Colonic mucosa (tissue), 4 donors: ENCODE results near the gene CALM1. TPM values are rescaled to one million over a fixed set of nuclear protein-coding genes. Genes with fewer than 3 reads are reported as not detected.

Source experiments
- DNase-seq: peaks from one replicate; pipeline ENCODE4 v3.0.0-alpha.2; 2020
- H3K27ac ChIP-seq: fragments of 200-600 bp; one replicate; pipeline ENCODE4 v1.8.0; 2021
- H3K27me3 ChIP-seq: fragments of 200-600 bp; one replicate; pipeline ENCODE4 v1.8.0; 2021
- H3K36me3 ChIP-seq: fragments of 200-600 bp; one replicate; pipeline ENCODE4 v1.8.0; 2021
- H3K4me1 ChIP-seq: fragments of 200-600 bp; one replicate; pipeline ENCODE4 v1.8.0; 2021; ENCODE audit warnings: mild to moderate bottlenecking
- H3K4me3 ChIP-seq: fragments of 200-600 bp; one replicate; pipeline ENCODE4 v1.8.0; 2021
- H3K9ac ChIP-seq, 2 donors: one replicate each; pipeline ENCODE4 v1.7.0; 2013; ENCODE audit warnings: control low read depth in 2 of 2, low read depth in 2 of 2, low read length in 2 of 2
- H3K9me3 ChIP-seq: fragments of 200-600 bp; one replicate; pipeline ENCODE4 v1.8.0; 2021
- CTCF ChIP-seq: fragments of 200-600 bp; IDR thresholded peaks from one replicate; pipeline ENCODE4 v1.8.0; 2022; ENCODE audit warnings: antibody characterized with exemption, mild to moderate bottlenecking
- intact Hi-C: fragments of 100-400 bp; cut with DNase I; formaldehyde crosslinking; loops from one replicate; pipeline ENCODE4 v1.14.1; 2022
- total RNA-seq, 2 donors: library from RNA; stranded (reverse); fragmentation: NEBNext Ultra II Directional in 1 of 2; extraction: Animal tissue kit (Norgen Biotek cat#: 25700) in 1 of 2; gene quantifications; one replicate each; pipeline ENCODE4 v1.2.1, GENCODE V29; 2021
- donor health status: healthy.
- donor health status: DM: no; HTN: no; CAD: no.
- donor health status: DM: no; HTN: no; CAD: no.

The CALM1 gene
- total RNA-seq, 2 donors from 2014 or later: 676 to 714 TPM

- no peak for TF ChIP-seq CTCF
- Histone ChIP-seq H3K4me1 (no peaks in the 10 kb centered on the region), H3K9me3 (no peaks in the 10 kb centered on the region), H3K27me3 (no peaks in the 10 kb centered on the region), H3K27ac (no peak overlapping the region), H3K4me3 (no peak overlapping the region), H3K36me3 (no peaks in the 10 kb centered on the region), H3K9ac (no peak overlapping the region)
- intact Hi-C loops: no loop called here
- DNase-seq: no peak
Observed at GRCh38 chr14:90440592-90440991, 43.8 kb downstream of the CALM1 start.

GRCh38 chr14:90442388-90442787 lies 45.6 kb downstream of the CALM1 start:
- Histone ChIP-seq H3K27me3 (no peaks in the 10 kb centered on the region), H3K4me1 (no peaks in the 10 kb centered on the region), H3K36me3 (no peaks in the 10 kb centered on the region), H3K4me3 (no peak overlapping the region), H3K27ac (no peak overlapping the region), H3K9ac (no peak overlapping the region), H3K9me3 (no peaks in the 10 kb centered on the region)
- intact Hi-C loops: no loop called here
- DNase-seq: no peak
- TF ChIP-seq CTCF: no peak

- no peak for DNase-seq
- H3K4me1 ChIP-seq: no peaks in the 10 kb centered on the region
- H3K27me3 ChIP-seq: no peaks in the 10 kb centered on the region
- no peak for TF ChIP-seq CTCF
- H3K36me3 ChIP-seq: no peaks in the 10 kb centered on the region
- H3K4me3 ChIP-seq: no peak overlapping the region
- no peaks in the 10 kb centered on the region for H3K9me3 ChIP-seq
- no peak overlapping the region for H3K27ac ChIP-seq
- intact Hi-C loops: no loop called here
- no peak overlapping the region for H3K9ac ChIP-seq
Observed at GRCh38 chr14:90443161-90444076, 46.6 kb downstream of the CALM1 start.

GRCh38 chr14:90444077-90444696 lies 47.4 kb downstream of the CALM1 start:
- Histone ChIP-seq H3K27ac (no peak overlapping the region), H3K9ac (no peak overlapping the region), H3K4me1 (no peaks in the 10 kb centered on the region), H3K4me3 (no peak overlapping the region), H3K27me3 (no peaks in the 10 kb centered on the region), H3K9me3 (no peaks in the 10 kb centered on the region), H3K36me3 (no peaks in the 10 kb centered on the region)
- TF ChIP-seq CTCF: no peak
- DNase-seq: no peak
- intact Hi-C loops: no loop called here

- Histone ChIP-seq H3K9ac (no peak overlapping the region), H3K4me3 (no peak overlapping the region), H3K9me3 (no peaks in the 10 kb centered on the region), H3K27ac (no peak overlapping the region), H3K4me1 (no peaks in the 10 kb centered on the region), H3K36me3 (no peaks in the 10 kb centered on the region), H3K27me3 (no peaks in the 10 kb centered on the region)
- intact Hi-C loops: no loop called here
- no peak for DNase-seq
- no peak for TF ChIP-seq CTCF
Observed at GRCh38 chr14:90445011-90445410, 48.2 kb downstream of the CALM1 start.
